ENCODE results near the gene MINDY2.

MINDY2 gene

GRCh38 chr15:58738046-58738707, 32.9 kb upstream of the MINDY2 start:
- Histone ChIP-seq H2BK12ac (ENCODE audit: low read length) (no peak overlapping the region), H3K9me3 (ENCODE audit: insufficient read depth, low read depth, low read length) (no peaks in the 10 kb centered on the region), H3K4me1 (ENCODE audit: control insufficient read depth in 1 of 2, insufficient read depth in 2 of 2, low read length in 2 of 2) (peaks cover 2 to 8% of the 10 kb centered on the region in 2 experiments), H3K36me3 (ENCODE audit: control insufficient read depth in 1 of 2, insufficient read depth in 2 of 2, low read length in 2 of 2) (no peaks in the 10 kb centered on the region), H3K27ac (ENCODE audit: low read depth, low read length) (no peak overlapping the region), H4K91ac (ENCODE audit: low read depth, low read length) (no peak overlapping the region), H3K4ac (ENCODE audit: low read depth, low read length) (no peak overlapping the region), H2AFZ (ENCODE audit: insufficient read depth, low read length, poor library complexity) (no peak overlapping the region), H3K4me3 (ENCODE audit: low read depth, low read length) (no peak overlapping the region), H2AK5ac (ENCODE audit: low read length) (no peak overlapping the region), H3K18ac (ENCODE audit: low read length) (no peak overlapping the region), H3K79me1 (ENCODE audit: low read length) (peaks cover under 1% of the 10 kb centered on the region), H4K12ac (ENCODE audit: low read depth, low read length) (no peak overlapping the region), H3K4me2 (ENCODE audit: low read length) (no peak overlapping the region), H3K79me2 (ENCODE audit: control insufficient read depth, insufficient read depth, low read length, poor library complexity) (peaks cover 12% of the 10 kb centered on the region), H2BK120ac (ENCODE audit: insufficient read depth, low read length, poor library complexity) (no peak overlapping the region), H4K8ac (ENCODE audit: low read depth, low read length) (no peak overlapping the region), H3K23ac (ENCODE audit: low read length) (no peak overlapping the region), H3K14ac (ENCODE audit: low read length) (no peak overlapping the region), H3K27me3 (ENCODE audit: insufficient read depth, low read length) (no peaks in the 10 kb centered on the region), H3K9ac (ENCODE audit: low read length) (no peak overlapping the region), H2BK5ac (ENCODE audit: low read depth, low read length, poor library complexity) (no peak overlapping the region)
- WGBS (ENCODE audit: extremely low coverage, insufficient coverage, insufficient read length), result no CpG with 5 or more reads among the region's 1 CpG
- peak in 1 of 2 donors; percentile 36 for DNase-seq

GRCh38 chr15:58740436-58740835, 30.7 kb upstream of the MINDY2 start:
- peaks cover 13% of the 10 kb centered on the region for H3K79me2 ChIP-seq (ENCODE audit: control insufficient read depth, insufficient read depth, low read length, poor library complexity)
- H3K18ac ChIP-seq (ENCODE audit: low read length), result no peak overlapping the region
- H4K12ac ChIP-seq (ENCODE audit: low read depth, low read length), result no peak overlapping the region
- no peaks in the 10 kb centered on the region for H3K27me3 ChIP-seq (ENCODE audit: insufficient read depth, low read length)
- no peak overlapping the region for H2BK5ac ChIP-seq (ENCODE audit: low read depth, low read length, poor library complexity)
- H3K23ac ChIP-seq (ENCODE audit: low read length), result no peak overlapping the region
- peaks cover 0 to 4% of the 10 kb centered on the region in 2 experiments for H3K4me1 ChIP-seq (ENCODE audit: control insufficient read depth in 1 of 2, insufficient read depth in 2 of 2, low read length in 2 of 2)
- no peak overlapping the region for H2BK12ac ChIP-seq (ENCODE audit: low read length)
- no peak overlapping the region for H3K9ac ChIP-seq (ENCODE audit: low read length)
- WGBS (ENCODE audit: extremely low coverage, insufficient coverage, insufficient read length), result 100% methylated on average over 2 of the region's 4 CpGs
- no peaks in the 10 kb centered on the region for H3K79me1 ChIP-seq (ENCODE audit: low read length)
- no peaks in the 10 kb centered on the region for H3K36me3 ChIP-seq (ENCODE audit: control insufficient read depth in 1 of 2, insufficient read depth in 2 of 2, low read length in 2 of 2)
- peak overlapping the region; percentile 78 for H3K4ac ChIP-seq (ENCODE audit: low read depth, low read length)
- H2AFZ ChIP-seq (ENCODE audit: insufficient read depth, low read length, poor library complexity), result no peak overlapping the region
- H4K8ac ChIP-seq (ENCODE audit: low read depth, low read length), result no peak overlapping the region
- H4K91ac ChIP-seq (ENCODE audit: low read depth, low read length), result no peak overlapping the region
- no peak overlapping the region for H2BK120ac ChIP-seq (ENCODE audit: insufficient read depth, low read length, poor library complexity)
- H3K4me3 ChIP-seq (ENCODE audit: low read depth, low read length), result no peak overlapping the region
- no peaks in the 10 kb centered on the region for H3K9me3 ChIP-seq (ENCODE audit: insufficient read depth, low read depth, low read length)
- no peak for DNase-seq
- H3K14ac ChIP-seq (ENCODE audit: low read length), result no peak overlapping the region
- no peak overlapping the region for H3K27ac ChIP-seq (ENCODE audit: low read depth, low read length)
- no peak overlapping the region for H2AK5ac ChIP-seq (ENCODE audit: low read length)
- no peak overlapping the region for H3K4me2 ChIP-seq (ENCODE audit: low read length)

- Histone ChIP-seq H3K79me2 (ENCODE audit: control insufficient read depth, insufficient read depth, low read length, poor library complexity) (peaks cover 15% of the 10 kb centered on the region), H4K12ac (ENCODE audit: low read depth, low read length) (no peak overlapping the region), H3K14ac (ENCODE audit: low read length) (no peak overlapping the region), H3K9ac (ENCODE audit: low read length) (no peak overlapping the region), H2BK120ac (ENCODE audit: insufficient read depth, low read length, poor library complexity) (no peak overlapping the region), H3K4ac (ENCODE audit: low read depth, low read length) (no peak overlapping the region), H4K8ac (ENCODE audit: low read depth, low read length) (no peak overlapping the region), H3K4me3 (ENCODE audit: low read depth, low read length) (no peak overlapping the region), H2AK5ac (ENCODE audit: low read length) (no peak overlapping the region), H3K4me1 (ENCODE audit: control insufficient read depth in 1 of 2, insufficient read depth in 2 of 2, low read length in 2 of 2) (peaks cover 0 to 4% of the 10 kb centered on the region in 2 experiments), H4K91ac (ENCODE audit: low read depth, low read length) (no peak overlapping the region), H3K23ac (ENCODE audit: low read length) (no peak overlapping the region), H3K27me3 (ENCODE audit: insufficient read depth, low read length) (no peaks in the 10 kb centered on the region), H3K36me3 (ENCODE audit: control insufficient read depth in 1 of 2, insufficient read depth in 2 of 2, low read length in 2 of 2) (no peaks in the 10 kb centered on the region), H2AFZ (ENCODE audit: insufficient read depth, low read length, poor library complexity) (no peak overlapping the region), H3K4me2 (ENCODE audit: low read length) (no peak overlapping the region), H2BK12ac (ENCODE audit: low read length) (no peak overlapping the region), H3K9me3 (ENCODE audit: insufficient read depth, low read depth, low read length) (no peaks in the 10 kb centered on the region), H3K18ac (ENCODE audit: low read length) (no peak overlapping the region), H3K27ac (ENCODE audit: low read depth, low read length) (no peak overlapping the region), H2BK5ac (ENCODE audit: low read depth, low read length, poor library complexity) (no peak overlapping the region), H3K79me1 (ENCODE audit: low read length) (no peaks in the 10 kb centered on the region)
- WGBS (ENCODE audit: extremely low coverage, insufficient coverage, insufficient read length), result no CpG with 5 or more reads among the region's 2 CpGs
- no peak for DNase-seq
Observed at GRCh38 chr15:58741032-58741431, 30.1 kb upstream of the MINDY2 start.

- H3K9ac ChIP-seq (ENCODE audit: low read length), result no peak overlapping the region
- H2AK5ac ChIP-seq (ENCODE audit: low read length), result no peak overlapping the region
- no peaks in the 10 kb centered on the region for H3K36me3 ChIP-seq (ENCODE audit: control insufficient read depth in 1 of 2, insufficient read depth in 2 of 2, low read length in 2 of 2)
- H4K12ac ChIP-seq (ENCODE audit: low read depth, low read length), result no peak overlapping the region
- no peak overlapping the region for H3K18ac ChIP-seq (ENCODE audit: low read length)
- H3K27ac ChIP-seq (ENCODE audit: low read depth, low read length), result no peak overlapping the region
- H2BK5ac ChIP-seq (ENCODE audit: low read depth, low read length, poor library complexity), result no peak overlapping the region
- no peaks in the 10 kb centered on the region for H3K9me3 ChIP-seq (ENCODE audit: insufficient read depth, low read depth, low read length)
- no peak overlapping the region for H2BK12ac ChIP-seq (ENCODE audit: low read length)
- no peak overlapping the region for H2AFZ ChIP-seq (ENCODE audit: insufficient read depth, low read length, poor library complexity)
- H4K8ac ChIP-seq (ENCODE audit: low read depth, low read length), result no peak overlapping the region
- WGBS (ENCODE audit: extremely low coverage, insufficient coverage, insufficient read length), result no CpG with 5 or more reads among the region's 8 CpGs
- H3K4me2 ChIP-seq (ENCODE audit: low read length), result no peak overlapping the region
- peaks cover 0 to 6% of the 10 kb centered on the region in 2 experiments for H3K4me1 ChIP-seq (ENCODE audit: control insufficient read depth in 1 of 2, insufficient read depth in 2 of 2, low read length in 2 of 2)
- H3K23ac ChIP-seq (ENCODE audit: low read length), result no peak overlapping the region
- H3K14ac ChIP-seq (ENCODE audit: low read length), result no peak overlapping the region
- no peaks in the 10 kb centered on the region for H3K79me1 ChIP-seq (ENCODE audit: low read length)
- peaks cover 15% of the 10 kb centered on the region for H3K79me2 ChIP-seq (ENCODE audit: control insufficient read depth, insufficient read depth, low read length, poor library complexity)
- H3K27me3 ChIP-seq (ENCODE audit: insufficient read depth, low read length), result no peaks in the 10 kb centered on the region
- DNase-seq, result peak; percentile 77 to 95
- no peak overlapping the region for H2BK120ac ChIP-seq (ENCODE audit: insufficient read depth, low read length, poor library complexity)
- peak overlapping the region; percentile 14 for H3K4ac ChIP-seq (ENCODE audit: low read depth, low read length)
- H3K4me3 ChIP-seq (ENCODE audit: low read depth, low read length), result no peak overlapping the region
- no peak overlapping the region for H4K91ac ChIP-seq (ENCODE audit: low read depth, low read length)
Observed at GRCh38 chr15:58742022-58742813, 28.9 kb upstream of the MINDY2 start.

All from trophoblast cell (in vitro differentiated cells and primary cell).